Measurements from ENCODE around the gene TRIOBP. TPM values are rescaled to one million over a fixed set of nuclear protein-coding genes. Genes with fewer than 3 reads are reported as not detected.

Gene TRIOBP
- total RNA-seq = 176 and 183 TPM in 2 replicates

GRCh38 chr22:37696657-37697537 is at the start of gene TRIOBP:
TRIOBP (plus strand) TSS chr22:37697048; CDS start chr22:37701366, 4,318 bp downstream.

GRCh38 chr22:37658133-37659065 is 38.4 kb upstream of the TRIOBP start, which contains the start of gene PDXP:
PDXP (plus strand) TSS chr22:37658723; CDS start chr22:37658783, 60 bp downstream.

GRCh38 chr22:37674951-37675929 is 21.6 kb upstream of the TRIOBP start, which contains the start of gene LGALS1:
LGALS1 (plus strand) TSS chr22:37675636; CDS start chr22:37675703, 67 bp downstream.

GRCh38 chr22:37686002-37686982 is 10.6 kb upstream of the TRIOBP start, which contains the start of gene NOL12:
NOL12 (plus strand) TSS chr22:37686343; CDS start chr22:37686393, 50 bp downstream.

GRCh38 chr22:37807410-37808293 is 110.8 kb downstream of the TRIOBP start, which contains the start of gene GCAT:
GCAT (plus strand) TSS chr22:37807934; CDS start chr22:37807968, 34 bp downstream.

GRCh38 chr22:37823134-37823985 is 126.5 kb downstream of the TRIOBP start, which contains the start of gene GALR3:
GALR3 (plus strand) TSS chr22:37823382; CDS start chr22:37823407, 25 bp downstream.

Other genes starting within 250 kb of the TRIOBP start
- gene MFNG, start 210.7 kb upstream of the TRIOBP start, total RNA-seq = 0.07 and 0.30 TPM in 2 replicates
- 0.91 and 3.4 TPM in 2 replicates for gene CARD10, start 177.6 kb upstream of the TRIOBP start, total RNA-seq
- 28.5 and 37.0 TPM in 2 replicates for gene CDC42EP1, start 136.6 kb upstream of the TRIOBP start, total RNA-seq
- not detected in 2 replicates for gene LGALS2, start 117.0 kb upstream of the TRIOBP start, total RNA-seq
- gene GGA1, start 88.2 kb upstream of the TRIOBP start, total RNA-seq = 39.5 and 47.0 TPM in 2 replicates
- gene SH3BP1, start 57.4 kb upstream of the TRIOBP start, total RNA-seq = 10.6 and 13.7 TPM in 2 replicates
- gene PDXP, start 38.3 kb upstream of the TRIOBP start, total RNA-seq = 14.0 and 18.2 TPM in 2 replicates
- gene LGALS1, start 21.4 kb upstream of the TRIOBP start, total RNA-seq = 4,182 and 4,880 TPM in 2 replicates
- gene NOL12, start 10.7 kb upstream of the TRIOBP start, total RNA-seq = 8.5 and 11.3 TPM in 2 replicates
- gene GCAT, start 110.9 kb downstream of the TRIOBP start, total RNA-seq = 20.2 and 33.1 TPM in 2 replicates
- gene GALR3, start 126.3 kb downstream of the TRIOBP start, total RNA-seq = 0.07 TPM in 1 of 2 replicates, not detected in the other
- 19.4 and 26.2 TPM in 2 replicates for gene ANKRD54, start 147.3 kb downstream of the TRIOBP start, total RNA-seq
- gene EIF3L, start 152.4 kb downstream of the TRIOBP start, total RNA-seq = 343 and 385 TPM in 2 replicates
- gene MICALL1, start 209.2 kb downstream of the TRIOBP start, total RNA-seq = 20.3 and 36.5 TPM in 2 replicates

Measured in smooth muscle cell of the pulmonary artery (primary cell).